GM21723 (cell line): Measurements from ENCODE around the gene FDX2.

Experiments
- ATAC-seq: cut with Tn5 transposase; IDR thresholded peaks from one replicate; pipeline ENCODE4 v1.9.1; 2021; ENCODE audit warnings: mild to moderate bottlenecking, moderate library complexity; ENCODE audit not compliant: unreplicated experiment

The FDX2 gene

DNA sequence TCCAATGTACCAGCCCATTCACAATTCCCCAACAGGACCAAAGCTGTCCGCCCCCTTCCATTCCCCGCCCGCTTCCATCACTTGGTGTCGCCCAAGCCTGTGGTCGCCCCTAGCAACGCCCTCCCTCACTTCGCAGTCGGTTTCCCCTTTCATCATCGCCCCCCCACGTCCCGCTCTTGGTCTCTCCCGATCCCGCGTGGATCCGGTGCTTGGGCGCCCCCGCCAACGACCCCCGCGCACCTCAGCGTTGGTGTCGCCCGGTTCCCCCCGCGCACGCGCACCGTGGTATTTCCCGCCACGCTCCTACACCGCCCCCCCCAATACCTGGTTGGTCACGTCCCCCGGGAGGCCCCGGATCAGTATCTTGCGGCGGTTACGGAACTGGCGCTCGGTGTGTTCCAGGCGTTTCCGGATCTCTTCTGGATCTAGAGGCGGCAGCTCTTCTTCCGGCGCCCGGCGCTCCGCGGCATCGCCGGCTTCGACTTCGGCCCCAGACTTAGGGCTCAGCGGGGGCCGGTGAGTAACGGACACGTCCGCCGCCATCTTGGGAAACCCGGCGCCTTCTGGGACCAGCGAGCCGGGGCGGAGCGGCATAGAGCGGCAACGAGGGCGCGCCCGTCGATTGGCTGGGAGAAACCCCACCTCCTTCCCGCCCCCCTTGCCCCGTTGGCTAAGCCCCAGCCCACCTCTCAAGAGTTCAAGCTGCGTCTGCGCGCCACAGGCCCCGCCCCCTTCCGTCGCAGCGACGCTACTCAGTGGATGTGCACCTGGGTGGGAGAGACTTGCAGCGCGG, 17.3 kb upstream of the FDX2 start, which contains the start of gene RAVER1:
RAVER1 (minus strand) TSS at position 565 of the 793 bp plus-strand sequence; CDS start at position 543, 22 bp downstream.
- ATAC-seq: peak; percentile 83

DNA sequence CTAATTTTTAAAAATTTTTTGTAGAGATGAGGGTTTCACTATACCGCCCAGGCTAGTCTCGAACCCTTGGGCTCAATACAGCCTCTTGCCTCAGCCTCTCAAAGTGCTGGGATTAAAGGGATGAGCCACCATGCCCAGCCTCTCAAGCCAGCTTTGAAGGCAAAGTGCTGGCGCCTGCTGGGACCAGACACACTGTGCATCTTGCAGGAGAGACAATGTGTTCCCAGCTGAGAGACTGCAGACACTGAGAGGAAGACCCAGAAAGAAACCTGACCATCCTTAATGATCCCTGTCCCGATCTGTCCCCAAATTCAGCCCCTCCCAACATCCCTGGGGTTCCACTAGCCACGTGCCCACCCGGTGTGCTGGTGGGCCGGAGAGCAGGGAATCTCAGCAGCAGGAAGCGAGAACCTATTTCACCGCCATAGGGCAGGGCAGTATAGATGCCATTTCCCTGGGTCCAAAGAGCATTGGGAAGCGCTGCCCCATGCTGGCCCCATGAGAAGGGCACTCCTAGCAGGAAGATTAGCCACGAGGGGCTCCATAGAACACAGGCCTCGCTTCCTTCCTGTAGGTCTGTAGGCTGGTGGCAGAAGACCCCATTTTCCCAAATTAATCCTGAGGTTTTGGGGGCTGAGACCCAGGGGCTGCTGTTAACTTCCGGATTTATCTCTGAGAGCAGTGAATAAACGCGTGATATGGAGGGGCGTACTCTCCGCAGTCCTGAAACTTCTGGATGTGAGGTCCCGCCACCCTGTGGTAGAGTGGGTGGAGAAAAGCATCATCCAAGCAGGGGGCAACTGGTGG, 16.5 kb upstream of the FDX2 start:
- no peak for ATAC-seq

DNA sequence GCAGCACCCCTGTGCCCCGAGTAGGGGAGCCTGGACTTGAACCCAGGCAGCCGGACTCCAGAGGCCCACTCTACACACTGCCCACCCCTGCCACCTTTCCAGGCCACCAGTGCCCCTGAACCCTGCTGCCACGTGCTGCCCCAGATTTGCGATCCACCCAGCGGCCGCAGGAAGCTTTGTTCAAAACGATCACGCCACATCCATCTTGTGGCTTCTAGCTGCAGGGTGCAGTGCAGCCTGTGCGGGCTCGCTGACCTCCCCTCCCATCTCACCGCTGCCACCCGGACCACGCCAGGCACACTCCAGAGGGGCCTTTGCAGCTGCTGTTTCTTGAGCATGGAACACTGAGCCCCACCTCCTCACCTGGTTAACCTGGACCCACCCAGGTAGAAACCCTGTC, 13.7 kb upstream of the FDX2 start:
- ATAC-seq: no peak

DNA sequence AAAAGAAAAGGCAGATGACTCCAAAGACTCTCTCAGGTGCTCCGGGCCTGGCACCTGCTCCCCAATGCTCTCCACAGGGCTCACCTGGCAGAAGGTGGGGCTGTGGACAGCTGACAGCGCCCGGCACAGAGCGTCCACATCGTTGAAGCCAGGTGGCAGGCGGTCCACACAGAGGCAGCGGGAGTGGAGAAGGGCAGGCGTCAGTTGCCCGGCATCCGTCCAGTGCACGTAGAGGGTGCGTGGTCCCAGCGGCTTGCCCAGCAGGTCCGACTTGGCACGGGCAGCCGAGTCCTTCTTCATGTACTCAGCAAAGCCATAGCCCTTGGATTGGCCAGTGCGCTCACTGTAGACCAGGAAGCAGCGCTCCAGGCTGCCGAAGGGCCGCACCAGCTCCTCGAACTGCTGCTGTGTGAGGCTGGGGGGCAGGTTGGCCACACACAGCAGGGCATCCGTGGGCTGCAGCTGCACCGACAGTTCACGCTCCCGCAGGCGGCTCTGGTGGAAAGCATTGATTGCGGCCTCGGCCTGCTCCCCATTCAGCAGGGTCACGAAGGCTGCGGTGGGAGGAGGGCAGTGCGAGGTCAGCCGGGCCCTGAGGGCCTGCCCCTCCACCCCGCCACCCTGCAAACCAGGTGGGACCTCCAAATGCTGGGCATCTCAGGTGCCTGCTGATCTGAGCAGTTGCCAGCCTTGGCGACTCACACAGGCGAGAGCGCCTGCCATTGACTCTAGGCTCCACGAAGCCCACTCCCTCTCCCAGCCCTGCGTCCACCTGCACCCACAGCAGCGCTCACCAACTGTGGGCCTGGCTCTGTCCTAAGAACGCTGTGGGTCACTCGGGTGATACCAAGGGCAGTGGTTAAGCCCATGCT, 13.0 kb upstream of the FDX2 start:
- no peak for ATAC-seq

DNA sequence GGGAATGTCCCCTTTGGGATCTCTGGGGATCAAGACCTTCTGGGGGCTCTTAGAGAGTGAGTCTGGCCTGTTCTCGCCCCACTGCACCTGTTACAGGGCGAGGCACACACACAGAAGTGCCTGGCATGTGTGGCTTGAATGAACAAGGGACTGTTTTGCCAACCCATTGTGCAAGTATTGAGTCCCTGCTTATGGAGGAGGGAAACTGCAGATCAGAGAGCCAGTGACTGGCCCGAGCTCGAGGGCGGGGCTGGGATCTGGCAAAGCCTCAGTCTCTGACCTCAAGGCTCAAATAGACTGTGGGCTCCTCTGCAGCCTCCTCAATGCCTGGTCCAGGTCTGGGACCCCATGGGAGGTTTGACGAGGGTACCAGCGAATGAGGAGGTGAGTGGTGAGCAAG, 12.0 kb upstream of the FDX2 start:
- ATAC-seq: no peak

DNA sequence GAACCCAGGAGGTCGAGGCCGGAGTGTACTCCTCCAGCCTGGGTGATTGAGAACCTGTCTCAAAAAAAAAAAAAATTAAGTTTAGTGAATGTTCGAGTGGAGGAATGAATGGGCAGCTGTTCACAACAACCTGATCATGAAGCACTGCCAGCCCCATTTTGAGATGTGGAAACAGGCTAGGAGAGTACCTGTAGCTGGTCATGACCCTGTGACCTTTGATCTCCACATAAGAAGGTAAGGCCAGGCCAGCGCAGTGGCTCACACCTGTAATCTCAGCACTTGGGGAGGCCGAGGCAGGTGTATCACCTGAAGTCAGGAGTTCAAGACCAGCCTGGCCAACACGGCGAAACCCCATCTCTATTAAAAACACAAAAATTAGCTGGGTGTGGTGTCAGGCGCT, 9.9 kb upstream of the FDX2 start:
- ATAC-seq: no peak

DNA sequence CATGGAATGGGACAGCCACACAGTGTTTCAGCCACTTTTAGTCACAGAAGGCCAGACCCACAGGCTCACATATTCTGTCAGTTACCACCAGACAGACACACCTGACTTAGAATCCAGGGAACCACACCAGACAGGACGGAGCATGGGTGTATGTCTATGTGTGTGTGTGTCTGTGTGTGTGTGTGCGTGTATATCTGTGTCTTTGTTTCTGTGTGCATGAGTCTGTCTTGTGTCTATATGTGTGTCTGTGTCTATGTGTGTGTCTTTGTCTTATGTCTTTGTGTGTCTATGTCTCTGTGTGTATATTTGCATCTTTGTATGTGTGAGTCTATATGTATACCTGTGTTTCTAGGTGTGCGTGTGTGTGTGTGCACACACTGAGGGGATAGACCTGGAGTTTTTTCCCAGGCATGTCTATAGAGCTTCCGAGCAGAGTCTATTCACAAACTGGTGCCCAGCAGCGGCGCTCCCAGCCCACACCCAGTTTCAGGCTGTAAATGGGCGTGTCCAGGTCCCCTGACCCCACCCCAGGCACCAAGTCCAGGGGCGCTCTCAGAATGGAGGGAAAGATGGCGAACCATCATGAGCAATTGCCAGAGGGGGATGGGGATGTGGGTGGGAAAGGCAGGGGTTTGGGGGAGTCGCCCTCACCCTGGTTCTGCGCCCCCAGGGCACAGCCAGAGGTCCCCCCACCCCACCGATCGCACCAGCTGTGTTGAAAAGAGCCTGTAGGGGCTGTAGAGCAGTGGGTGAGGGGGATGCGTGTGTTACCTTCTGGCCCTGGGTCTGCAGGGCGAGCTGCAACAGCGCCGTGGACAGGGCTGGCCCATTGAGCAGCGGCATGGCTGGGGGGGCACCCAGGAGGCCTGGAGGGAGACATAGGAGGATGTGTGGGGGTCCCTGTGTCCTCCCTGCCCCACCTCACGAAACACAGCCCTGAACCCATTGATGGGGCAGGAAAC, 6.3 kb upstream of the FDX2 start:
- no peak for ATAC-seq

DNA sequence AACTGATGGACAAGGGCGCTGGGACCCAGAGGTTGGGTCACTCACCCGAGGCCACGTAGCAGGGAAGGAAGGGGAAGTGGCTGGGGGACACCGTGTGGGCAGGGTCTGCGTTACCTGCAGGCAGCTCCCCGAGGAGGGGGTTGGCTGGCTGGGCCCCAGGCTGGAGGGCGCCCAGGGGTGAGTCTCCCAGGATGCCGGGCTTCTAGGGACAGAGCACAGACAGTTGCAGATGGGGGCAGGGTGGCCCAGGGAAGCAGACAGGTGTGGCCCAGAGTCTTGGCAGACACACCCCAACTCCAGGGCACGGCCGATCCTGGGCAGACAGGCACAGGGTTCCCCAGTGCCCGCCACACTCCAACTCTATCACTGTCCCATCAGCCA, 5.6 kb upstream of the FDX2 start:
- ATAC-seq: no peak

DNA sequence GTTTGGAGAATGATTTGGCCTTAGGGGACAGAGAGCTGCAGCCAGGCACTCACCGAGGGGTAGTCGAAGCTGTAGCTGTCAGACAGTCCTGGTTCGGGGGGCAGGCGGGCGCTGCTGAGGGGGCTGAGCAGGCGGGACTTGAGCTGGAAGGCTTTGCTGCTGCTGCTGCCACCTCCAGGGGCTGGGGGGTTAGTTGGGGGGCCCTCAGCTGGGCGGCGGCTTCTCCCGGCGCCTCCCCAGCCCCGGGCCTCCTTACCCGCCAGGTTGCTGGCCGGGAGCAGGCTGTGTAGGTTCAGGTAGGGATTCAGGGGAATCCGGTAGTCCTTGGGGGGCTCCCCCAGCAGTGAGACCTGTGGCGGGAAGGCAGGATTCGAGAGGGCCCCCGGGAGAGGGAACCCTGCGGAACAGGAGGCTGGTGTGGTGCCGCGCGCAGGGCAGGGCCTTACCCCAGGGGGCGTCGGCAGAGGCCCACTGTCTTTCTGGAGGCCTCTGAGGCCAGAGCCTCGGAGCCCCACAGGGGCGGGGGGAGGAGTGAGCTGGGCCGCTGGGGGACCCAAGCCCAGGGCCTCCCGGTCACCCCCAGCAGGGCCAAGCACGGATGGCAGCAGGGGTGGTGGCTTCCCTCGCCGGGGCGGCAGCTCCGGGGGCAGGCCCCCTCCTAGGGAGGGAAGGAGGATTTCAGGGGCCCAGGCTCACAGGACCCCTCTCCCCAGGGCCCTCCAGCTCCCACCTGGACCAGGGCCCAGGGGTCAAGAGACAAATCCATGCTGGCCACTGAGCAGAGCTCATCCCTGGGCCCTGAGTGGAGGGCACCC, 5.0 kb upstream of the FDX2 start:
- ATAC-seq: no peak

DNA sequence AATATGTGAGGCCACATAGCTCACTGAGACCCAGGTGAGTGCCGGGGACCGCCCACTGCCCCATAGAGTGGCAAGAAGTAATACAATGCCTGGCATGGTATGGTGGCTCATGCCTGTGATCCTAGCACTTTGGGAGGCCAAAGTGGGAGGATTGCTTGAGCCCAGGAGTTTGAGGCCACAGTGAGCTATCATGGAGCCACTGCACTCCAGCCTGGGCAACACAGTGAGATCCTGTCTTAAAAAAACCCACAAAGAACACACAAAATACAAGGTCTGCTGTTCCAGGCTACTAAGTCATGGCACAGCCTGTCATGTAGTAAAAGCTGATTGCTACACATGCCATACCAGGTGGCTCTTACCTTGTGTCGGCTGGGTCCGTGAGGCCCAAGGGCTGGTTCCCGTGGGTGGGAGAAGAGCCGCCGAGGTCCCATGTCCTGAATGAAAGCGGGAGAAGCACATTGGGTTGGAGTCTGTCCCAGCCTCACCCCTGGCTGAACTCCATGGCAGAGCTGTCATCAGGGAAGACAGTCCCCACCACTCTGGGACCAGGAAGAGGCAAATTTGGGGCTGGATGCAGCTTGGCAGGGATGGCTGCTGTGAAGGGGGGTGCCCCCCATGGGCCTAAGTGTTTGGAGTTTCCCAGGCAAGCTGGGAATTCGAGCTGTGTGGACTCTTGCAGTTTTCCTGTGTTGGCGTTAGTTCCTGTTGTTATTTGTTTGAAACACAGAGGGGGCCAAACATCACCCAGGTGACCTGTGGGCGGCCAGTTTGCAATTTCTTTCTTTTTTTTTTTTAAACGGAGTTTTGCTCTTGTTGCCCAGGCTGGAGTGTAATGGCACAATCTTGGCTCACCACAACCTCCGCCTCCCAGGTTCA, 3.2 kb upstream of the FDX2 start:
- no peak for ATAC-seq

DNA sequence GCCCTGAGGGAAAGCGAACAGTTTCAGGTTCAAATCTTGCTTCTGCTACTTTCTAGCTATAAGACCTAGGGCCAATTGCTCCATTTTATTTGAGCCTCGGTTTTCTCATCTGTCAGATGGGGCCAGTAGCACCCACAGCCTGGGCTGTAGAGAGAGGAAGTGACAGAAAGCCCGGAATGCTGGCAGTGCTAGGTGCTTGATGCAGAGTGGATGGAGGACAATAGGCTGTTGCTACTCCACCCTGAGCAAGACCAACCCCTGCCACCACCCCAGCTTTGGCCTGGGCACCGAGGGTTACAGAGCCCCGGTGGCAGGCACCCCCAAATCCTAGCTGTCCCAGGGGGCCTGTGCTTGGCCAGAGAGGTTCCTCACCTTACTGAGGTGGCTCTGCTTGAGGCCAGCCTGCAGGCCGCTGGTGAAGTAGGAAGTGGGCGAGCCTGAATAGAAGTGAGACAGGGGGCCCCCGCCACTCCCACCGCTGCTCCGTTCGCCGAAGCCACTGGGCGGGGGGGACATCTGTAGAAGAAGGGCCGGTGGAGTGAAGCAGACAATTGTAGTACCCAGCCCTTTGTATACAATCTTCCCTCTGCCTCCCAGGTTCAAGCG, 2.1 kb upstream of the FDX2 start:
- ATAC-seq: no peak

DNA sequence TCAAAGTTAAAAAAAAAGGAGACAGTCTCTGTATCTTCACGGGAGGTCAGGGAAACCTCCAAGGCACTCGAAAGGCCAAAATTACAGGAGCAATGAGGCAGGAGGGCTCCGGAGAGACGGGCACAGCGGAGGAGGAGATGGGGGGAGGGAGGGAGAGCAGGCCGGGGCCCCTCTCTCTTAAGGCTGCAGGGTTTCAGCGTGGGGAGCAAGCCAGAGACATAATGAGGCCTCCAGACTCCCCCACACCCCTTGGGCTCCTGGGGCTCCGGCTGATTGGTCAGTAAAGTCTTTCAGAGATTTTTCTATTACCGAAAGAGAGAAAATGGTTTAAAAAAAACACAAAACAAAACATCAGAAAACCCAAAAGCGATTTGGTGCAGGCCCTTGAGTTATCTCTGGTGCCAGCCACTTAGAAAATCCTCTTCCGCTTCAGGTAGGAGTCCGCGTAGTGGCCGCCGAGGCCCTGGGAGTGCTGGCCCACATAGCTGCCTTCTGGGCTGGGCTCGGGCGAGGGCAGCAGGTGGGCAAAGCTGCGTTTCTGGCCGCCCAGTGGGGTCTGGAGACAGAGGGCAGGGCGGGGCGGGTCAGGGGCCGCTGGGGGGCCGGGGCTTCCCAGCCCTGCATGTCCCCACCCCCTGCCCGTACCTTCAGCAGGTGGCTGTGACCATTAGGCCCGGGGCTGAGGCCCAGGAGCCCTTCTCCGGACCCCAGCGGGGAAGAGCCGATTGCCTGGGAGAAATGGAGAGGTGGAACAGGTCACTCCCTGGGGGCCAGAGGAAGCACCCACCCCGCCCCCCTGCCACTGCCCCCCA, 1.4 kb upstream of the FDX2 start:
- ATAC-seq: no peak

DNA sequence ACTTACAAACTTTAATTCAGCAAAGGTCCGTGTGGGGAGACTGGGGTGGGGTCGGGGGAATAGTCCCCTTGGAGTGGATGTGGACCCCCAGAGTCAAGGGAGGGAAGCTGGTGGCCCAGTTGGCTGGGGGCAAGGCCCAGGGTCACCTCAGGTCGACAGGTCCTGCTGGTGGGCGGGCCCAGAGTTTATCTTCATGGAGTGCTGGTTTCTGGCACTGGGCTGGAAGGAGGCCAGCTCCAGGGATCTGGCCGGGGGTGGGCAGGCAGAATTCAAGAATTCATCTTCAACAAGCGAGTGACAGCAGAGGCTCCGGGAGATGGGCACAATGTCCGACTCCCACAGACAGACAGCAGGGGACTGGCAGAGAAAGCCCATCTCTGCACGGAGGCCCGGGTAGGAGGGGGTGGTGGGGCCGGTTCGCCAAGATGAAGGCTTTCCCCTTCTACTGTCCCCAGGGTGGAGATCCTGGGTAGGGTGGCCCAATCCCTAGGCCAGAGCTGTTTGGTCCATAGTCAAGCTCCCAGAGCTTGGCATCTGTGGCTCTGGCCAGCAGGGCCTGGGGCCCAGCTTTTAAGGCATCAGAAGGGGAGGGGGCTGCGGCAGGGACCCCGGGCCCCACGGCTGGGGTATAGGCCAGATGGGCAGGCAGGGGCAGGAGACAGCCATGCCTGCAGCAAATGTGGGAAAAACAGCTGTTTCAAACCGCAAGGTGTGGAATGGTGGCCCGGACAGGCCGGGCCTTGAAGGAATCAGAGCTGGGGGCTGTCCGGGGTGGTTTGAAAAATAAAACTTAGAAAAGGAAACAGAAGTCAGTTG, 622 bp upstream of the FDX2 start:
- no peak for ATAC-seq

DNA sequence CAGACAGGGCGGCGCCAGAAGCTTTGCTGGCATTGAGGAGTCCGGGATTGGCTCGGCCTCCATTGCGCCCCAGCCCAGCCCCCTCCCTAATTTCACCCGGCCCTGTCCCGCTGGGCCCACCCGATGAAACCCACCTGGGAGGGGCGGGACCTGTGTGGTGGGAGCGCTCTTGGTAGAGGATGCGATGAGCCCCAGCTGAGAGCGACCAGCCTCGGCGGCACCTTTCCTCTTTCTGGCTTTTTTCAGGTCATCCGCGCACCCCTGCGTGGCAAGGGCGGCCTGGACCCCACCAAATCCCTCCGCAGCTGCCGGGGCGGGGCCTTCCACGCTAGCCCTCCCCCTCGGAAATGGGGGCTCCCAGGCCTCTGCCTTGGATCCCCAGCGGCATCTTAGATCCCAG, 6.4 kb downstream of the FDX2 start, which contains the start of gene ZGLP1:
ZGLP1 (minus strand) TSS at position 393 of the 400 bp plus-strand sequence.
- no peak for ATAC-seq

DNA sequence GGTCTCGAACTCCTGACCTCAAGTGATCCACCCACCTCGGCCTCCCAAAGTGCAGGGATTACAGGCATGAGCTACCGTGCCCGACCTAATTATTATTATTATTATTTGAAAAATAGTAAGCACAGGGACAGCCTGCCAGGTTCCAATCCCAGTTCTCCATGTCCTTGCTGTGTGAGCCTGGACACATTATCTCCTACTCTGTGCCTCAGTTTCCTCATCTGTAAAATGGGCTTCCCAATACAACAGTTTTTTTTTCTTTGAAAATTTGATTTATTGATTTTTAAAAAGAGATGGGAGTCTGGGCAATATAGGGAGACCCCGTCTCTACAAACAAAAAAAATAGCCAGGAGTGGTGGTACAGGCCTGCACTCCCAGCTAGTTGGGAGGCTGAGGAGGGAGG, 9.5 kb downstream of the FDX2 start:
- no peak for ATAC-seq

DNA sequence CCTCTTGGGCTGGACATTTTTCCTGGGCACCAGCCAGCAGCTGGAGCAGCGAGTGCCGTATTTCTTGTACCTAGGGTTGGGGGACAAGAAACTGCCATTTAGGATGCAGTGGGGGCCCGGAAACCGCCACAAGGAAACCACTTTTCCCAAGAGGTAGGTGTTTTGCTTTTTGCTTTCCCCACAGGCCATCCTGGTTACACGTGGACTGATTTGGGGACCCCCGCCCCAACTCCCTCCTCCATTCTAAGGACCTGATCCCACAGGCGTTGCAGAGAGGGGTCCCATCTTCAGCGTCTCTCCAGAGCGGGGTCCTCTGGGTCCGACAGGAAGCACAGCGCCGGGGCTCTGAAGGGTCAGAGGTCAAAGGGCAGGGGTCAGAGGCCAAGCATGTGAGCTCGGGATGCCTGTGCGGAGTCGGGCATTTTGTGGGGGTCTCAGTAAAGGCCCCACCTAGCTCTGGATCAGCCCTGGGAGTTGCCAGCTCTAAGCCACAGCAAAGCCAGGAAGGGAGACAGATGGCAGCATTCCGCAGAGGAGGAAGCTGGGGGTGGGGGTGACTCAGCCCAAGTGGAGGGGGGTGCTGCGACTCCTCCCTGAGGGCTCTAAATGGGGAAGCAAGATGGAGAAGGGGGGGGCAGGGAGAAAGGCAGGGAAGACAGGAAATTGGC, 10.5 kb downstream of the FDX2 start:
- ATAC-seq: no peak
